HepG2 (cell line): ENCODE results near the gene ETFB. TPM values are rescaled to one million over a fixed set of nuclear protein-coding genes. Genes with fewer than 3 reads are reported as not detected.

ENCODE experiments used
- HOXD1 ChIP-seq: sonication (generic); formaldehyde crosslinking; IDR thresholded peaks from 2 replicates; pipeline ENCODE4 v1.5.0; 2020; ENCODE audit warnings: missing genetic modification reagents
- MAZ ChIP-seq, 2 experiments: sonication (generic) in 1 of 2; formaldehyde crosslinking in 1 of 2; IDR thresholded peaks; 2 replicates each; pipeline versions ENCODE4 v1.5.0 to v1.6.1; 2012 to 2020; ENCODE audit warnings: low read depth in 2 of 2, mild to moderate bottlenecking in 2 of 2, borderline replicate concordance in 1 of 2, improper control_type of control experiment in 1 of 2, low read length in 1 of 2, missing genetic modification reagents in 1 of 2, moderate library complexity in 1 of 2
- RBM22 ChIP-seq: fragments of 200-400 bp; formaldehyde crosslinking; optimal IDR thresholded peaks from 2 replicates; pipeline ENCODE3; 2017; ENCODE audit warnings: mild to moderate bottlenecking, low read length, moderate library complexity
- RBM39 ChIP-seq: fragments of 200-400 bp; formaldehyde crosslinking; IDR thresholded peaks from one replicate; pipeline ENCODE4 v1.6.1; 2018; ENCODE audit warnings: antibody characterized with exemption, mild to moderate bottlenecking, low read depth, low read length; ENCODE audit not compliant: poor library complexity, severe bottlenecking
- SNRNP70 ChIP-seq: fragments of 200-400 bp; formaldehyde crosslinking; IDR thresholded peaks from 2 replicates; pipeline ENCODE4 v1.6.1; 2017; ENCODE audit warnings: mild to moderate bottlenecking, low read depth, low read length, moderate library complexity
- ZBTB38 ChIP-seq: sonication (generic); formaldehyde crosslinking; IDR thresholded peaks from 2 replicates; pipeline ENCODE4 v1.5.1; 2020; ENCODE audit warnings: mild to moderate bottlenecking, missing genetic modification reagents
- ZFP36 ChIP-seq: fragments of 150-350 bp; IDR thresholded peaks from 2 replicates; pipeline ENCODE4 v1.6.1; 2018; ENCODE audit warnings: borderline replicate concordance, low read length, low read depth; ENCODE audit not compliant: partially characterized antibody
- ZNF543 ChIP-seq: sonication (generic); formaldehyde crosslinking; IDR thresholded peaks from 2 replicates; pipeline ENCODE4 v1.4.0; 2020; ENCODE audit warnings: mild to moderate bottlenecking, missing genetic modification reagents
- polyA plus RNA-seq, 8 experiments: library from polyadenylated mRNA; depleted of rRNA in 3 of 8; stranded (reverse) in 7 of 8; unstranded in 1 of 8; fragments of >200 nt; fragmentation: Illumina TruSeq in 4 of 8; extraction: Trizol in 4 of 8; gene quantifications; 2 replicates each; pipeline versions ENCODE4 v1.2.1 to v1.2.3, GENCODE V29; 2011 to 2016; ENCODE audit warnings: low read depth in 4 of 8, missing spikeins in 1 of 8, mixed read lengths in 1 of 8; ENCODE audit not compliant: insufficient read depth in 1 of 8
- total RNA-seq, 5 experiments: library from RNA; depleted of rRNA; stranded (reverse); fragments of >200 nt; fragmentation: Illumina TruSeq; extraction: Trizol; gene quantifications; 2 replicates each; pipeline ENCODE4 v1.2.3, GENCODE V29; 2016; ENCODE audit warnings: low read depth in 1 of 5
- TF ChIP-seq, protein P1 (sequence below): sonication (generic); formaldehyde crosslinking; IDR thresholded peaks from 2 replicates; pipeline ENCODE4 v1.8.0; 2022; ENCODE audit warnings: mild to moderate bottlenecking, missing genetic modification reagents, moderate library complexity
- TF ChIP-seq, protein P2 (sequence below): sonication (generic); formaldehyde crosslinking; IDR thresholded peaks from 2 replicates; pipeline ENCODE4 v1.8.0; 2022; ENCODE audit warnings: mild to moderate bottlenecking, missing genetic modification reagents, borderline replicate concordance
- TF ChIP-seq, protein P3 (sequence below): sonication (generic); formaldehyde crosslinking; IDR thresholded peaks from 2 replicates; pipeline ENCODE4 v1.4.0; 2020; ENCODE audit warnings: missing genetic modification reagents
- TF ChIP-seq, protein P4 (sequence below): sonication (generic); formaldehyde crosslinking; IDR thresholded peaks from 2 replicates; pipeline ENCODE4 v1.4.0; 2020; ENCODE audit warnings: missing genetic modification reagents
- TF ChIP-seq, protein P5 (sequence below): sonication (generic); formaldehyde crosslinking; IDR thresholded peaks from 2 replicates; pipeline ENCODE4 v1.5.0; 2020; ENCODE audit warnings: missing genetic modification reagents

Gene ETFB
- total and polyA plus RNA-seq, 2 of the 13 experiments (the other 11 are each of a cell fraction or from before 2014, with no cell fraction given) = 678 to 1,314 TPM

DNA sequence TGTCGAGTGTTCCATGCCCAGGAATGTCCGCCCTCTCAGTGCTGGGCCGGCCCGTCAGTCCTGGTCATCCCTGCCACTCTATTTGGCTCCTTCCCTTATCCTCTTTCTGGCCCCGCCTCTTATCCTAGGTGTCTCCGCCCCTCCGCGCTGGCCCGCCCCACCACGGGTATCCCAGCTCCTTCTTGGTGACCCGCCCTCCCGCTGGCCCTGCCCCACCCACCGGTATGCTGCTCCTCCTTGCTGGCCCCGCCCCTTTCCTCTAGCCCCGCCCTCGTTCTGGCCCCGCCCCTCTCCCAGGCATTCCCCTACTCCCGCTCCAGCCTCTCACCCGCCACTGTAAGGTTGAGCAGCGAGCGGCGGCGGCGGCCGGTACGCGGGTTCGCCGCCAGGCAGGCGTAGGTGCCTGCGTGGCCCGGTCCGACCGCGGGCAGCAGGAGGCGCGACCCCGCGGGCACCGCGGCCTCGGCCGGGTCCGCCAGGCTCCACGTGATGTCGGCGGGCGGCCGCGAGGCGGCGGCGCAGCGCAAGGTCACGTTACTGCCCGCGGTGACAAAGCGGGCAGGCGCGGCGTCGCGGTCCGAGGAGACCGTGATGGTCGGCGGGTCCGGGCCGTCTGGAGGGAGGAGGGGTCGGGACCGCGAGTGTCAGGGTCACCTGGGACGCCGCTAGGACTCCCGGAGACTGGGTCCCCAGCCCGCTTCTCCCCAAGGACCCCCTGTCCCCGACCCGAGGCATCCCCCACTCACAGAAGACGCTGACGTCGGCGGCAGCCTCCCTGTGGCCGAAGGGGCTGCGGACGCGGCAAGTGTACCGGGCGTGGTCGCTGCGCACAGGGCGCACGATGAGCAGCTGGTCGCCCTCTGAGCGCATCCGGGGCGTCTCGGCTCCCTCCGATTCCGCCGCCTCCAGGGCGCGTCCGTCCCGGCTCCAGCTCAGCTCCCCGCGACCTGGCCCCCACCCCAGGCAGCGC is 26.2 kb downstream of the ETFB start (continued):
- TF ChIP-seq, protein P1, sequence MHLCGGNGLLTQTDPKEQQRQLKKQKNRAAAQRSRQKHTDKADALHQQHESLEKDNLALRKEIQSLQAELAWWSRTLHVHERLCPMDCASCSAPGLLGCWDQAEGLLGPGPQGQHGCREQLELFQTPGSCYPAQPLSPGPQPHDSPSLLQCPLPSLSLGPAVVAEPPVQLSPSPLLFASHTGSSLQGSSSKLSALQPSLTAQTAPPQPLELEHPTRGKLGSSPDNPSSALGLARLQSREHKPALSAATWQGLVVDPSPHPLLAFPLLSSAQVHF = no peak
- no peak for TF ChIP-seq RBM22
- TF ChIP-seq, protein P2, sequence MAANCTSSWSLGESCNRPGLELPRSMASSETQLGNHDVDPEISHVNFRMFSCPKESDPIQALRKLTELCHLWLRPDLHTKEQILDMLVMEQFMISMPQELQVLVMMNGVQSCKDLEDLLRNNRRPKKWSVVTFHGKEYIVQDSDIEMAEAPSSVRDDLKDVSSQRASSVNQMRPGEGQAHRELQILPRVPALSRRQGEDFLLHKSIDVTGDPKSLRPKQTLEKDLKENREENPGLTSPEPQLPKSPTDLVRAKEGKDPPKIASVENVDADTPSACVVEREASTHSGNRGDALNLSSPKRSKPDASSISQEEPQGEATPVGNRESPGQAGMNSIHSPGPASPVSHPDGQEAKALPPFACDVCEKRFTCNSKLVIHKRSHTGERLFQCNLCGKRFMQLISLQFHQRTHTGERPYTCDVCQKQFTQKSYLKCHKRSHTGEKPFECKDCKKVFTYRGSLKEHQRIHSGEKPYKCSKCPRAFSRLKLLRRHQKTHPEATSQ = no peak
- TF ChIP-seq MAZ (IDR thresholded peaks at IDR 0.05; ENCODE audit: borderline replicate concordance, low read depth, low read length) = no peak
- peak; percentile 33; the same call in 1 of the 2 replicates for TF ChIP-seq MAZ (CRISPR knock-in tag; IDR thresholded peaks at IDR 0.05; ENCODE audit: low read depth)
- TF ChIP-seq RBM39 = peak; percentile 22
- no peak for TF ChIP-seq ZFP36
- TF ChIP-seq, protein P3, sequence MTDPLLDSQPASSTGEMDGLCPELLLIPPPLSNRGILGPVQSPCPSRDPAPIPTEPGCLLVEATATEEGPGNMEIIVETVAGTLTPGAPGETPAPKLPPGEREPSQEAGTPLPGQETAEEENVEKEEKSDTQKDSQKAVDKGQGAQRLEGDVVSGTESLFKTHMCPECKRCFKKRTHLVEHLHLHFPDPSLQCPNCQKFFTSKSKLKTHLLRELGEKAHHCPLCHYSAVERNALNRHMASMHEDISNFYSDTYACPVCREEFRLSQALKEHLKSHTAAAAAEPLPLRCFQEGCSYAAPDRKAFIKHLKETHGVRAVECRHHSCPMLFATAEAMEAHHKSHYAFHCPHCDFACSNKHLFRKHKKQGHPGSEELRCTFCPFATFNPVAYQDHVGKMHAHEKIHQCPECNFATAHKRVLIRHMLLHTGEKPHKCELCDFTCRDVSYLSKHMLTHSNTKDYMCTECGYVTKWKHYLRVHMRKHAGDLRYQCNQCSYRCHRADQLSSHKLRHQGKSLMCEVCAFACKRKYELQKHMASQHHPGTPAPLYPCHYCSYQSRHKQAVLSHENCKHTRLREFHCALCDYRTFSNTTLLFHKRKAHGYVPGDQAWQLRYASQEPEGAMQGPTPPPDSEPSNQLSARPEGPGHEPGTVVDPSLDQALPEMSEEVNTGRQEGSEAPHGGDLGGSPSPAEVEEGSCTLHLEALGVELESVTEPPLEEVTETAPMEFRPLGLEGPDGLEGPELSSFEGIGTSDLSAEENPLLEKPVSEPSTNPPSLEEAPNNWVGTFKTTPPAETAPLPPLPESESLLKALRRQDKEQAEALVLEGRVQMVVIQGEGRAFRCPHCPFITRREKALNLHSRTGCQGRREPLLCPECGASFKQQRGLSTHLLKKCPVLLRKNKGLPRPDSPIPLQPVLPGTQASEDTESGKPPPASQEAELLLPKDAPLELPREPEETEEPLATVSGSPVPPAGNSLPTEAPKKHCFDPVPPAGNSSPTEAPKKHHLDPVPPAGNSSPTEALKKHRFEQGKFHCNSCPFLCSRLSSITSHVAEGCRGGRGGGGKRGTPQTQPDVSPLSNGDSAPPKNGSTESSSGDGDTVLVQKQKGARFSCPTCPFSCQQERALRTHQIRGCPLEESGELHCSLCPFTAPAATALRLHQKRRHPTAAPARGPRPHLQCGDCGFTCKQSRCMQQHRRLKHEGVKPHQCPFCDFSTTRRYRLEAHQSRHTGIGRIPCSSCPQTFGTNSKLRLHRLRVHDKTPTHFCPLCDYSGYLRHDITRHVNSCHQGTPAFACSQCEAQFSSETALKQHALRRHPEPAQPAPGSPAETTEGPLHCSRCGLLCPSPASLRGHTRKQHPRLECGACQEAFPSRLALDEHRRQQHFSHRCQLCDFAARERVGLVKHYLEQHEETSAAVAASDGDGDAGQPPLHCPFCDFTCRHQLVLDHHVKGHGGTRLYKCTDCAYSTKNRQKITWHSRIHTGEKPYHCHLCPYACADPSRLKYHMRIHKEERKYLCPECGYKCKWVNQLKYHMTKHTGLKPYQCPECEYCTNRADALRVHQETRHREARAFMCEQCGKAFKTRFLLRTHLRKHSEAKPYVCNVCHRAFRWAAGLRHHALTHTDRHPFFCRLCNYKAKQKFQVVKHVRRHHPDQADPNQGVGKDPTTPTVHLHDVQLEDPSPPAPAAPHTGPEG (CRISPR knock-in tag) = no peak
- TF ChIP-seq, protein P4, sequence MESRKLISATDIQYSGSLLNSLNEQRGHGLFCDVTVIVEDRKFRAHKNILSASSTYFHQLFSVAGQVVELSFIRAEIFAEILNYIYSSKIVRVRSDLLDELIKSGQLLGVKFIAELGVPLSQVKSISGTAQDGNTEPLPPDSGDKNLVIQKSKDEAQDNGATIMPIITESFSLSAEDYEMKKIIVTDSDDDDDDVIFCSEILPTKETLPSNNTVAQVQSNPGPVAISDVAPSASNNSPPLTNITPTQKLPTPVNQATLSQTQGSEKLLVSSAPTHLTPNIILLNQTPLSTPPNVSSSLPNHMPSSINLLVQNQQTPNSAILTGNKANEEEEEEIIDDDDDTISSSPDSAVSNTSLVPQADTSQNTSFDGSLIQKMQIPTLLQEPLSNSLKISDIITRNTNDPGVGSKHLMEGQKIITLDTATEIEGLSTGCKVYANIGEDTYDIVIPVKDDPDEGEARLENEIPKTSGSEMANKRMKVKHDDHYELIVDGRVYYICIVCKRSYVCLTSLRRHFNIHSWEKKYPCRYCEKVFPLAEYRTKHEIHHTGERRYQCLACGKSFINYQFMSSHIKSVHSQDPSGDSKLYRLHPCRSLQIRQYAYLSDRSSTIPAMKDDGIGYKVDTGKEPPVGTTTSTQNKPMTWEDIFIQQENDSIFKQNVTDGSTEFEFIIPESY (CRISPR knock-in tag) = 0 out of 2 replicates have a peak, but pooled peaks have one; percentile 3
- no peak for TF ChIP-seq HOXD1 (CRISPR knock-in tag)
- TF ChIP-seq ZNF543 (CRISPR knock-in tag) = no peak
- no peak for TF ChIP-seq SNRNP70
- no peak for TF ChIP-seq ZBTB38 (CRISPR knock-in tag)
- TF ChIP-seq, protein P5, sequence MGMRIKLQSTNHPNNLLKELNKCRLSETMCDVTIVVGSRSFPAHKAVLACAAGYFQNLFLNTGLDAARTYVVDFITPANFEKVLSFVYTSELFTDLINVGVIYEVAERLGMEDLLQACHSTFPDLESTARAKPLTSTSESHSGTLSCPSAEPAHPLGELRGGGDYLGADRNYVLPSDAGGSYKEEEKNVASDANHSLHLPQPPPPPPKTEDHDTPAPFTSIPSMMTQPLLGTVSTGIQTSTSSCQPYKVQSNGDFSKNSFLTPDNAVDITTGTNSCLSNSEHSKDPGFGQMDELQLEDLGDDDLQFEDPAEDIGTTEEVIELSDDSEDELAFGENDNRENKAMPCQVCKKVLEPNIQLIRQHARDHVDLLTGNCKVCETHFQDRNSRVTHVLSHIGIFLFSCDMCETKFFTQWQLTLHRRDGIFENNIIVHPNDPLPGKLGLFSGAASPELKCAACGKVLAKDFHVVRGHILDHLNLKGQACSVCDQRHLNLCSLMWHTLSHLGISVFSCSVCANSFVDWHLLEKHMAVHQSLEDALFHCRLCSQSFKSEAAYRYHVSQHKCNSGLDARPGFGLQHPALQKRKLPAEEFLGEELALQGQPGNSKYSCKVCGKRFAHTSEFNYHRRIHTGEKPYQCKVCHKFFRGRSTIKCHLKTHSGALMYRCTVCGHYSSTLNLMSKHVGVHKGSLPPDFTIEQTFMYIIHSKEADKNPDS (CRISPR knock-in tag) = no peak
